Thyroid gland (tissue), 4 donors: ENCODE data around the gene MCM3AP.

Experiments
- CTCF ChIP-seq, 6 experiments: fragments of 200-600 bp in 3 of 6; fragments of 450-650 bp in 3 of 6; sonication (generic) in 3 of 6; IDR thresholded peaks; one replicate each; pipeline ENCODE4 v1.5.1; 2016 to 2019; ENCODE audit warnings: antibody characterized with exemption in 6 of 6, mild to moderate bottlenecking in 2 of 6, inconsistent platforms in 1 of 6, moderate library complexity in 1 of 6
- POLR2A ChIP-seq, 2 donors: fragments of 450-650 bp; IDR thresholded peaks; one replicate each; pipeline ENCODE4 v1.6.1; 2017; ENCODE audit warnings: antibody characterized with exemption in 2 of 2, mild to moderate bottlenecking in 2 of 2, moderate library complexity in 1 of 2

- TF ChIP-seq POLR2A (IDR thresholded peaks at IDR 0.05) (no peak), CTCF (IDR thresholded peaks at IDR 0.05) (no peak)
Observed at GRCh38 chr21:46189959-46190490, 95.4 kb downstream of the MCM3AP start.
